HCT116 (cell line): ENCODE data around the gene DLG2. TPM values are rescaled to one million over a fixed set of nuclear protein-coding genes. Genes with fewer than 3 reads are reported as not detected.

Experiments used
- EZH2 ChIP-seq: fragments of 200-600 bp; sonication (generic); IDR thresholded peaks from 2 replicates; pipeline ENCODE4 v1.6.1; 2017; ENCODE audit warnings: antibody characterized with exemption, mixed run types
- RAD21 ChIP-seq: IDR thresholded peaks from 2 replicates; pipeline ENCODE4 v1.6.1; 2012; ENCODE audit warnings: low read depth, mild to moderate bottlenecking
- SP1 ChIP-seq: IDR thresholded peaks from 2 replicates; pipeline ENCODE4 v1.6.1; 2012; ENCODE audit warnings: low read depth
- TCF7L2 ChIP-seq: IDR thresholded peaks from 2 replicates; pipeline ENCODE4 v1.7.0; 2011; ENCODE audit warnings: borderline replicate concordance, inconsistent platforms; ENCODE audit not compliant: insufficient read depth, insufficient read length; ENCODE audit errors: extremely low read depth
- YY1 ChIP-seq: IDR thresholded peaks from 2 replicates; pipeline ENCODE4 v1.6.1; 2011; ENCODE audit warnings: low read length, low read depth, moderate library complexity, mild to moderate bottlenecking; ENCODE audit not compliant: insufficient replicate concordance; ENCODE audit errors: extremely low read depth
- ZNF274 ChIP-seq: fragments of 200-500 bp; sonication (Bioruptor generic); IDR thresholded peaks from 2 replicates; pipeline ENCODE4 v1.6.1; 2014; ENCODE audit warnings: mild to moderate bottlenecking, low read depth, low read length, inconsistent platforms
- total RNA-seq: library from RNA; stranded (reverse); gene quantifications from one replicate; pipeline ENCODE4 v1.2.1, GENCODE V29; 2021; ENCODE audit not compliant: unreplicated experiment
- TF ChIP-seq, protein P1 (sequence below): IDR thresholded peaks from 2 replicates; pipeline ENCODE4 v1.6.1; 2012; ENCODE audit warnings: low read depth
- TF ChIP-seq, protein P2 (sequence below): IDR thresholded peaks from 2 replicates; pipeline ENCODE4 v1.6.1; 2012
- TF ChIP-seq, protein P3 (sequence below), 3 experiments: fragments of 200-600 bp in 1 of 3; sonication (generic) in 1 of 3; IDR thresholded peaks in 2 of 3; conservative IDR thresholded peaks in 1 of 3; 2 replicates each; pipeline ENCODE4 v1.5.1; 2012 to 2017; ENCODE audit warnings: low read depth in 2 of 3, low read length in 2 of 3, antibody characterized with exemption in 1 of 3, borderline replicate concordance in 1 of 3, control low read depth in 1 of 3, mild to moderate bottlenecking in 1 of 3, mixed read lengths in 1 of 3, mixed run types in 1 of 3, moderate library complexity in 1 of 3; ENCODE audit not compliant: insufficient read depth in 1 of 3
- TF ChIP-seq, protein P4 (sequence below): IDR thresholded peaks from 2 replicates; pipeline ENCODE4 v1.6.1; 2012

DLG2 gene
- total RNA-seq, 1 experiment from 2014 or later = 2.4 TPM

DNA sequence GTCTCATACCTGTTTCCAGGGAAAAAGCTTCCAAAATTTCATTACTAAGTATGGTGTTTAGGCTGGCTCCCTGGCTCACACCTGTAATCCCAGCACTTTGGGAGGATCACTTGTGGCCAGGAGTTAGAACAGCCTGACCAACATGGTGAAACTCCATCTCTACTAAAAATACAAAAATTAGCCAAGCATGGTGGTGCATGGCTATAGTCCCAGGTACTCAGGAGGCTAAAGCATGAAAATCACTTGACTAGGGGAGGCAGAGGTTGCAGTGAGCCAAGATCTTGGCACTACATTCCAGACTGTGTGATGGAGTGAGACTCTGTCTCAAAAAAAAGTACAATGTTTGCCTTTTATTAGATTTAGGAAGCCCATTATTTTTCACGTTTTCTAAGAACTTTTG is 2009.5 kb downstream of the DLG2 start (continued):
- TF ChIP-seq, protein P1, sequence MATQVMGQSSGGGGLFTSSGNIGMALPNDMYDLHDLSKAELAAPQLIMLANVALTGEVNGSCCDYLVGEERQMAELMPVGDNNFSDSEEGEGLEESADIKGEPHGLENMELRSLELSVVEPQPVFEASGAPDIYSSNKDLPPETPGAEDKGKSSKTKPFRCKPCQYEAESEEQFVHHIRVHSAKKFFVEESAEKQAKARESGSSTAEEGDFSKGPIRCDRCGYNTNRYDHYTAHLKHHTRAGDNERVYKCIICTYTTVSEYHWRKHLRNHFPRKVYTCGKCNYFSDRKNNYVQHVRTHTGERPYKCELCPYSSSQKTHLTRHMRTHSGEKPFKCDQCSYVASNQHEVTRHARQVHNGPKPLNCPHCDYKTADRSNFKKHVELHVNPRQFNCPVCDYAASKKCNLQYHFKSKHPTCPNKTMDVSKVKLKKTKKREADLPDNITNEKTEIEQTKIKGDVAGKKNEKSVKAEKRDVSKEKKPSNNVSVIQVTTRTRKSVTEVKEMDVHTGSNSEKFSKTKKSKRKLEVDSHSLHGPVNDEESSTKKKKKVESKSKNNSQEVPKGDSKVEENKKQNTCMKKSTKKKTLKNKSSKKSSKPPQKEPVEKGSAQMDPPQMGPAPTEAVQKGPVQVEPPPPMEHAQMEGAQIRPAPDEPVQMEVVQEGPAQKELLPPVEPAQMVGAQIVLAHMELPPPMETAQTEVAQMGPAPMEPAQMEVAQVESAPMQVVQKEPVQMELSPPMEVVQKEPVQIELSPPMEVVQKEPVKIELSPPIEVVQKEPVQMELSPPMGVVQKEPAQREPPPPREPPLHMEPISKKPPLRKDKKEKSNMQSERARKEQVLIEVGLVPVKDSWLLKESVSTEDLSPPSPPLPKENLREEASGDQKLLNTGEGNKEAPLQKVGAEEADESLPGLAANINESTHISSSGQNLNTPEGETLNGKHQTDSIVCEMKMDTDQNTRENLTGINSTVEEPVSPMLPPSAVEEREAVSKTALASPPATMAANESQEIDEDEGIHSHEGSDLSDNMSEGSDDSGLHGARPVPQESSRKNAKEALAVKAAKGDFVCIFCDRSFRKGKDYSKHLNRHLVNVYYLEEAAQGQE = no peak
- TF ChIP-seq, protein P2, sequence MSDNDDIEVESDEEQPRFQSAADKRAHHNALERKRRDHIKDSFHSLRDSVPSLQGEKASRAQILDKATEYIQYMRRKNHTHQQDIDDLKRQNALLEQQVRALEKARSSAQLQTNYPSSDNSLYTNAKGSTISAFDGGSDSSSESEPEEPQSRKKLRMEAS = no peak
- TF ChIP-seq, protein P3, sequence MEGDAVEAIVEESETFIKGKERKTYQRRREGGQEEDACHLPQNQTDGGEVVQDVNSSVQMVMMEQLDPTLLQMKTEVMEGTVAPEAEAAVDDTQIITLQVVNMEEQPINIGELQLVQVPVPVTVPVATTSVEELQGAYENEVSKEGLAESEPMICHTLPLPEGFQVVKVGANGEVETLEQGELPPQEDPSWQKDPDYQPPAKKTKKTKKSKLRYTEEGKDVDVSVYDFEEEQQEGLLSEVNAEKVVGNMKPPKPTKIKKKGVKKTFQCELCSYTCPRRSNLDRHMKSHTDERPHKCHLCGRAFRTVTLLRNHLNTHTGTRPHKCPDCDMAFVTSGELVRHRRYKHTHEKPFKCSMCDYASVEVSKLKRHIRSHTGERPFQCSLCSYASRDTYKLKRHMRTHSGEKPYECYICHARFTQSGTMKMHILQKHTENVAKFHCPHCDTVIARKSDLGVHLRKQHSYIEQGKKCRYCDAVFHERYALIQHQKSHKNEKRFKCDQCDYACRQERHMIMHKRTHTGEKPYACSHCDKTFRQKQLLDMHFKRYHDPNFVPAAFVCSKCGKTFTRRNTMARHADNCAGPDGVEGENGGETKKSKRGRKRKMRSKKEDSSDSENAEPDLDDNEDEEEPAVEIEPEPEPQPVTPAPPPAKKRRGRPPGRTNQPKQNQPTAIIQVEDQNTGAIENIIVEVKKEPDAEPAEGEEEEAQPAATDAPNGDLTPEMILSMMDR (IDR thresholded peaks at IDR 0.05 in 2 of 3, conservative IDR thresholded peaks at IDR 0.05 in 1 of 3; ENCODE audit: borderline replicate concordance in 1 of 3, insufficient read depth in 1 of 3, low read depth in 2 of 3, low read length in 2 of 3) = no peak
- no peak for TF ChIP-seq TCF7L2
- no peak for TF ChIP-seq ZNF274
- TF ChIP-seq, protein P4, sequence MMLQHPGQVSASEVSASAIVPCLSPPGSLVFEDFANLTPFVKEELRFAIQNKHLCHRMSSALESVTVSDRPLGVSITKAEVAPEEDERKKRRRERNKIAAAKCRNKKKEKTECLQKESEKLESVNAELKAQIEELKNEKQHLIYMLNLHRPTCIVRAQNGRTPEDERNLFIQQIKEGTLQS = no peak
- TF ChIP-seq RAD21 = no peak
- no peak for TF ChIP-seq SP1
- no peak for TF ChIP-seq EZH2
- no peak for TF ChIP-seq YY1
